IPS-18a (cell line): Measurements from ENCODE around the gene NEK8.
A peak's percentile ranks its signal among the peaks of the same experiment; 100 is the strongest.
"Not testable (repeated sequence)": the region's sequence is repeated elsewhere in the genome, so short reads cannot be mapped to it uniquely, and the experiment has no call there.

Source experiments
- H3K27ac ChIP-seq: one replicate; pipeline ENCODE4 v1.5.1; 2013; ENCODE audit warnings: low read length
- H3K27me3 ChIP-seq: one replicate; pipeline ENCODE4 v1.6.1; 2013; ENCODE audit warnings: mild to moderate bottlenecking, low read length; ENCODE audit not compliant: control insufficient read depth, insufficient read depth
- H3K36me3 ChIP-seq: one replicate; pipeline ENCODE4 v1.6.1; 2013; ENCODE audit warnings: low read depth, low read length; ENCODE audit not compliant: control insufficient read depth
- H3K4me1 ChIP-seq: one replicate; pipeline ENCODE4 v1.6.1; 2013; ENCODE audit warnings: low read depth, low read length; ENCODE audit not compliant: control insufficient read depth
- H3K4me3 ChIP-seq: one replicate; pipeline ENCODE4 v1.5.1; 2013; ENCODE audit warnings: low read length
- H3K9ac ChIP-seq: one replicate; pipeline ENCODE4 v1.6.1; 2013; ENCODE audit warnings: mild to moderate bottlenecking, low read length, moderate library complexity
- H3K9me3 ChIP-seq: one replicate; pipeline ENCODE4 v1.6.1; 2013; ENCODE audit warnings: low read depth, low read length; ENCODE audit not compliant: control insufficient read depth

Gene NEK8

GRCh38 chr17:28734712-28735241, 6.2 kb downstream of the NEK8 start:
- no peaks in the 10 kb centered on the region for H3K4me1 ChIP-seq
- H3K4me3 ChIP-seq = no peak overlapping the region
- no peaks in the 10 kb centered on the region for H3K27me3 ChIP-seq
- H3K9me3 ChIP-seq = no peaks in the 10 kb centered on the region
- H3K27ac ChIP-seq = no peak overlapping the region
- H3K9ac ChIP-seq = no peak overlapping the region
- H3K36me3 ChIP-seq = peaks cover 4% of the 10 kb centered on the region

- H3K27ac ChIP-seq = no peak overlapping the region
- H3K9ac ChIP-seq = no peak overlapping the region
- no peaks in the 10 kb centered on the region for H3K4me1 ChIP-seq
- H3K9me3 ChIP-seq = no peaks in the 10 kb centered on the region
- H3K27me3 ChIP-seq = no peaks in the 10 kb centered on the region
- no peak overlapping the region for H3K4me3 ChIP-seq
- H3K36me3 ChIP-seq = peaks cover 4% of the 10 kb centered on the region
These were observed 6.7 kb downstream of the NEK8 start for GRCh38 chr17:28735242-28735722.

- H3K27ac ChIP-seq, H3K9ac ChIP-seq, H3K4me1 ChIP-seq, H3K27me3 ChIP-seq, H3K36me3 ChIP-seq, H3K4me3 ChIP-seq, H3K9me3 ChIP-seq: not testable (repeated sequence)
These were observed 7.6 kb downstream of the NEK8 start for GRCh38 chr17:28735913-28736769.

- Histone ChIP-seq H3K36me3 (peaks cover 4% of the 10 kb centered on the region), H3K27me3 (no peaks in the 10 kb centered on the region), H3K4me3 (no peak overlapping the region), H3K9ac (no peak overlapping the region), H3K9me3 (no peaks in the 10 kb centered on the region), H3K4me1 (no peaks in the 10 kb centered on the region), H3K27ac (no peak overlapping the region)
These were observed 8.7 kb downstream of the NEK8 start for GRCh38 chr17:28737316-28737715.

GRCh38 chr17:28737770-28738679, 9.4 kb downstream of the NEK8 start:
- H3K4me1 ChIP-seq = no peaks in the 10 kb centered on the region

GRCh38 chr17:28738680-28739384, 10.2 kb downstream of the NEK8 start:
- no peak overlapping the region for H3K9ac ChIP-seq
- no peaks in the 10 kb centered on the region for H3K9me3 ChIP-seq
- H3K4me1 ChIP-seq = no peaks in the 10 kb centered on the region
- no peak overlapping the region for H3K4me3 ChIP-seq
- peaks cover 4% of the 10 kb centered on the region for H3K36me3 ChIP-seq
- no peak overlapping the region for H3K27ac ChIP-seq
- no peaks in the 10 kb centered on the region for H3K27me3 ChIP-seq

More at GRCh38 chr17:28737770-28738679, 9.4 kb downstream of the NEK8 start:
- Histone ChIP-seq H3K36me3 (peaks cover 4% of the 10 kb centered on the region), H3K9ac (no peak overlapping the region), H3K9me3 (no peaks in the 10 kb centered on the region), H3K27ac (no peak overlapping the region), H3K27me3 (no peaks in the 10 kb centered on the region), H3K4me3 (no peak overlapping the region)

GRCh38 chr17:28740406-28741357, 12.1 kb downstream of the NEK8 start:
- H3K9me3 ChIP-seq = no peaks in the 10 kb centered on the region
- H3K27ac ChIP-seq = no peak overlapping the region
- H3K27me3 ChIP-seq = no peaks in the 10 kb centered on the region
- no peak overlapping the region for H3K9ac ChIP-seq
- no peak overlapping the region for H3K4me3 ChIP-seq
- H3K4me1 ChIP-seq = peaks cover 3% of the 10 kb centered on the region
- peaks cover 4% of the 10 kb centered on the region for H3K36me3 ChIP-seq

GRCh38 chr17:28741358-28742349, 13.1 kb downstream of the NEK8 start:
- Histone ChIP-seq H3K9ac (no peak overlapping the region), H3K4me1 (peaks cover 12% of the 10 kb centered on the region), H3K4me3 (no peak overlapping the region), H3K27ac (no peak overlapping the region), H3K27me3 (no peaks in the 10 kb centered on the region), H3K9me3 (no peaks in the 10 kb centered on the region), H3K36me3 (peaks cover 8% of the 10 kb centered on the region)

GRCh38 chr17:28743243-28744103, 14.9 kb downstream of the NEK8 start, which contains the start of gene TRAF4:
TRAF4 (plus strand) TSS chr17:28744011; CDS start chr17:28744113, 102 bp downstream.
- H3K27ac ChIP-seq = peak within 1 kb of the TSS; percentile 99
- H3K9me3 ChIP-seq = no peaks in the 10 kb centered on the region
- H3K4me3 ChIP-seq = peak within 1 kb of the TSS; percentile 99
- peaks cover 24% of the 10 kb centered on the region for H3K36me3 ChIP-seq
- peaks cover 20% of the 10 kb centered on the region for H3K4me1 ChIP-seq
- H3K9ac ChIP-seq = peak within 1 kb of the TSS; percentile 99
- H3K27me3 ChIP-seq = no peaks in the 10 kb centered on the region
